GM12878 (cell line): ENCODE results near the gene EGFR. TPM values are rescaled to one million over a fixed set of nuclear protein-coding genes. Genes with fewer than 3 reads are reported as not detected.

Source experiments
- ATAC-seq: fragments of 200-7000 bp; cut with Tn5 transposase; 3 replicates; pipeline ENCODE4 v1.9.1; 2020; ENCODE audit warnings: mild to moderate bottlenecking, moderate library complexity
- BruUV-seq: library from RNA; stranded (reverse); fragments of 400-500 nt; replicated peaks from 2 replicates; lab custom pipeline; 2021; lab: Mats Ljungman, UMichigan
- CTCF ChIA-PET: fragments of 300-600 bp; sonication (Branson Sonifier 250); formaldehyde crosslinking; extraction: SDS; loops from one replicate; lab custom pipeline; 2021; ENCODE audit warnings: inconsistent platforms; lab: Yijun Ruan, JAX
- POLR2A ChIA-PET: fragments of 350-600 bp; formaldehyde crosslinking; extraction: SDS; loops from one replicate; lab custom pipeline; 2021; ENCODE audit warnings: inconsistent platforms; lab: Charles Lee
- RAD21 ChIA-PET: fragments of 300-600 bp; sonication (Branson Sonifier 250); formaldehyde crosslinking; loops from one replicate; lab custom pipeline; 2023; ENCODE audit warnings: antibody characterized with exemption; ENCODE audit not compliant: unreplicated experiment; lab: Charles Lee
- SMC1A ChIA-PET: fragments of 300-600 bp; sonication (Branson Sonifier 250); formaldehyde crosslinking; loops from one replicate; lab custom pipeline; 2023; ENCODE audit not compliant: unreplicated experiment, uncharacterized antibody; lab: Charles Lee
- DNase-seq: peaks from one replicate; pipeline ENCODE4 v3.0.0-alpha.2; 2011; ENCODE audit warnings: low read depth, low spot score
- FAIRE-seq: peaks from 3 replicates; lab custom pipeline; 2011; peaks lifted over from hg19 to GRCh38; lab: Jason Lieb, UNC
- H2AFZ ChIP-seq: 2 replicates; pipeline ENCODE4 v1.6.0; 2011; ENCODE audit warnings: low read depth, low read length, control low read depth; ENCODE audit not compliant: control insufficient read depth
- H3K27ac ChIP-seq: 2 replicates; pipeline ENCODE4 v1.5.1; 2011; ENCODE audit warnings: control low read depth; ENCODE audit not compliant: control insufficient read depth, insufficient read depth
- H3K27me3 ChIP-seq, 2 experiments: replicated peaks in 1 of 2; 2 replicates each; pipeline versions ENCODE4 v1.6.0 to v1.6.1; 2011; ENCODE audit warnings: low read length in 1 of 2; ENCODE audit not compliant: control insufficient read depth in 2 of 2, insufficient read depth in 2 of 2
- H3K36me3 ChIP-seq, 2 experiments: 2 replicates each; pipeline ENCODE4 v1.5.1; 2011; ENCODE audit warnings: low read length in 1 of 2; ENCODE audit not compliant: control insufficient read depth in 2 of 2, insufficient read depth in 2 of 2
- H3K4me1 ChIP-seq: 2 replicates; pipeline ENCODE4 v1.6.1; 2011; ENCODE audit warnings: mild to moderate bottlenecking, low read length, moderate library complexity, mixed read lengths; ENCODE audit not compliant: control insufficient read depth, insufficient read depth
- H3K4me2 ChIP-seq: 2 replicates; pipeline ENCODE4 v1.6.0; 2011; ENCODE audit warnings: control low read depth; ENCODE audit not compliant: control insufficient read depth, insufficient read depth
- H3K4me3 ChIP-seq: fragments of 200-600 bp; sonication (generic); 2 replicates; pipeline ENCODE4 v1.5.1; 2016
- H3K79me2 ChIP-seq: 2 replicates; pipeline ENCODE4 v1.6.0; 2011; ENCODE audit warnings: low read length; ENCODE audit not compliant: control insufficient read depth, insufficient read depth
- H3K9ac ChIP-seq: 2 replicates; pipeline ENCODE4 v1.8.0; 2011; ENCODE audit warnings: low read length, control low read depth, mixed read lengths; ENCODE audit not compliant: control insufficient read depth, insufficient read depth
- H3K9me3 ChIP-seq: replicated peaks from 3 replicates; pipeline ENCODE4 v1.5.1; 2011; ENCODE audit warnings: mild to moderate bottlenecking, low read length; ENCODE audit not compliant: control insufficient read depth, insufficient read depth
- H4K20me1 ChIP-seq: 2 replicates; pipeline ENCODE4 v1.6.0; 2011; ENCODE audit not compliant: control insufficient read depth, insufficient read depth
- BCL11A ChIP-seq: IDR thresholded peaks from 2 replicates; pipeline ENCODE4 v1.6.1; 2011; ENCODE audit warnings: low read depth, low read length
- BHLHE40 ChIP-seq, 2 experiments: fragments of 450-650 bp in 1 of 2; IDR thresholded peaks; 2 replicates each; pipeline ENCODE4 v1.6.1; 2011 to 2017; ENCODE audit warnings: low read depth in 2 of 2, borderline replicate concordance in 1 of 2, improper control_type of control experiment in 1 of 2, low read length in 1 of 2, mild to moderate bottlenecking in 1 of 2
- CBX3 ChIP-seq: fragments of 200-600 bp; sonication (generic); IDR thresholded peaks from 2 replicates; pipeline ENCODE4 v1.6.1; 2016; ENCODE audit warnings: low read depth, borderline replicate concordance
- DPF2 ChIP-seq: fragments of 450-650 bp; IDR thresholded peaks from 2 replicates; pipeline ENCODE4 v1.6.1; 2017; ENCODE audit warnings: mild to moderate bottlenecking
- HDAC2 ChIP-seq: fragments of 200-600 bp; sonication (generic); IDR thresholded peaks from 2 replicates; pipeline ENCODE4 v1.6.1; 2017
- IKZF1 ChIP-seq: fragments of 450-650 bp; conservative IDR thresholded peaks from 2 replicates; pipeline ENCODE4 v1.6.1; 2017; ENCODE audit warnings: antibody characterized with exemption, mild to moderate bottlenecking
- IKZF2 ChIP-seq, 2 experiments: fragments of 450-650 bp; IDR thresholded peaks; 2 replicates each; pipeline ENCODE4 v1.6.1; 2017; ENCODE audit warnings: mild to moderate bottlenecking in 2 of 2, moderate library complexity in 2 of 2
- JUNB ChIP-seq: IDR thresholded peaks from 2 replicates; pipeline ENCODE4 v1.6.1; 2016; ENCODE audit warnings: antibody characterized with exemption, mild to moderate bottlenecking
- MTA2 ChIP-seq: fragments of 450-650 bp; IDR thresholded peaks from 2 replicates; pipeline ENCODE4 v1.6.1; 2016; ENCODE audit warnings: low read depth, mild to moderate bottlenecking, moderate library complexity
- PML ChIP-seq: IDR thresholded peaks from 2 replicates; pipeline ENCODE4 v1.6.1; 2012; ENCODE audit warnings: low read length, inconsistent platforms
- POU2F2 ChIP-seq: IDR thresholded peaks from 3 replicates; pipeline ENCODE4 v1.6.1; 2011; ENCODE audit warnings: low read depth, mild to moderate bottlenecking, low read length, borderline replicate concordance
- RUNX3 ChIP-seq: IDR thresholded peaks from 2 replicates; pipeline ENCODE4 v1.6.1; 2012; ENCODE audit warnings: low read length, inconsistent platforms
- SMARCA5 ChIP-seq: fragments of 450-650 bp; IDR thresholded peaks from 2 replicates; pipeline ENCODE4 v1.6.1; 2017; ENCODE audit warnings: mild to moderate bottlenecking
- SREBF1 ChIP-seq: IDR thresholded peaks from 2 replicates; pipeline ENCODE4 v1.6.1; 2012; ENCODE audit warnings: mild to moderate bottlenecking, low read length
- SUZ12 ChIP-seq: fragments of 200-600 bp; sonication (generic); IDR thresholded peaks from one replicate; pipeline ENCODE4 v1.6.1; 2018; ENCODE audit warnings: antibody characterized with exemption, mild to moderate bottlenecking; ENCODE audit not compliant: unreplicated experiment
- TAF1 ChIP-seq: IDR thresholded peaks from 2 replicates; pipeline ENCODE4 v1.6.1; 2011; ENCODE audit warnings: mild to moderate bottlenecking, low read depth, low read length, borderline replicate concordance
- YY1 ChIP-seq: IDR thresholded peaks from 2 replicates; pipeline ENCODE4 v1.6.1; 2011; ENCODE audit warnings: low read depth, mild to moderate bottlenecking, low read length
- WGBS: methylation state at CpG from one replicate; pipeline ENCODE4 v1.1.6; 2016; ENCODE audit warnings: low lambda C conversion rate; ENCODE audit not compliant: insufficient replicate concordance, insufficient coverage; ENCODE audit errors: missing lambda C conversion rate; 5-methylcytosine and 5-hydroxymethylcytosine counted together
- in situ Hi-C: fragments of 300-500 bp; cut with MboI; formaldehyde crosslinking; loops from 9 replicates; pipeline ENCODE4 v1.14.3; 2018; ENCODE audit warnings: mixed read lengths
- intact Hi-C: fragments of 100-400 bp; cut with micrococcal nuclease; formaldehyde crosslinking; loops from one replicate; pipeline ENCODE4 v1.14.2; 2022; ENCODE audit not compliant: unreplicated experiment
- polyA plus RNA-seq, 11 experiments: library from polyadenylated mRNA; depleted of rRNA in 4 of 11; unstranded in 6 of 11; stranded (reverse) in 5 of 11; fragments of >200 nt; fragmentation: Nextera tagmentation in 4 of 11; fragmentation: Illumina TruSeq in 1 of 11; extraction: Ambion mirVana in 4 of 11; extraction: Trizol in 1 of 11; gene quantifications; 1 replicate in 1 of 11; 2 replicates in 10 of 11; pipeline versions ENCODE4 v1.2.1 to v1.2.3, GENCODE V29; 2011 to 2016; ENCODE audit warnings: inconsistent platforms in 2 of 11, missing spikeins in 2 of 11, low read depth in 1 of 11
- total RNA-seq, 4 experiments: library from RNA; depleted of rRNA in 3 of 4; stranded (reverse); fragments of >200 nt in 3 of 4; fragmentation: Illumina TruSeq in 1 of 4; extraction: Trizol in 1 of 4; gene quantifications; 2 replicates each; pipeline versions ENCODE4 v1.2.1 to v1.2.3, GENCODE V29; 2013 to 2021
- TF ChIP-seq, protein P1 (sequence below): fragments of 450-650 bp; IDR thresholded peaks from 2 replicates; pipeline ENCODE4 v1.6.1; 2016; ENCODE audit warnings: mild to moderate bottlenecking
- TF ChIP-seq, protein P2 (sequence below): fragments of 450-650 bp; IDR thresholded peaks from 2 replicates; pipeline ENCODE4 v1.6.1; 2016; ENCODE audit warnings: mild to moderate bottlenecking

The EGFR gene
- total and polyA plus RNA-seq, 10 of the 15 experiments (the other 5 are each of a cell fraction or from before 2014, with no cell fraction given) = 0.01 to 0.31 TPM; not detected in 8

DNA sequence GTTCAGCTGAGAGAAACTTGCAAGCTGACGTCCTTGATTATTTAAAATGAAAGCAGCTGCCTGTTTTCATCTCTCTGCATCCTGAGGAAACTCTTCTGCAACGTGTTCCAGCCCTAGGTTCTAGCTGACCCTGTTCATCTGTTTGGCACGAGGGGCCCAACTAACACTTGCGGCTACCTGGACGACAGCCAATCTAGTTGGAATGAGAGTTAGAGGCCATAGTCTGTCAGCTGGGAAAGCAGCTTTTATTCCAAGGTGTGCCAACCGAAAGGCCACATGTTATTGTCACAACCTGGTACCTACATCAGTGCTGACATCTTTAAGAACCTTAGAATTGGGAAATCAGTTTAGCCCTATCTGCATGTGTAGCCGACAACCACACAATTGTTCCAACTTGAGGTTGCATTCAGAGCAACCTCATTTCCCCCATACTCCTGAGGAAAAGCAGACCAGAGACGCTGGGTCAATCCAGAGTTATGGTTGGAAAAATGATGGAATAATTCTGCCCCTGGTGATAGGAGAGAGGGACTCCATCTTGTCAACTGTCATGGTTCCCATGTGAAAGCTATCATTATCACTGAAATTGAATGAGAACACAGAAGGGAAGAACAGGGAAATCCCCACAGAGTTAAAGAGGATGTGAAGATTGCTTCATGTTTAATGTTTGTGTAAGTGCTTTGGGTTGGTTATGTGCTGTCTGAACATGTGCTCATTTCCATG, 121.6 kb downstream of the EGFR start:
- intact Hi-C loops (loop anchor here (5.0 kb wide), 1 partner anchor 112 kb away; no protein-coding TSS in a partner anchor), in situ Hi-C loops (no loop called here)
- H4K20me1 ChIP-seq = no peaks in the 10 kb centered on the region
- peak overlapping the region; percentile 56 for H2AFZ ChIP-seq
- RAD21 ChIA-PET = interaction anchor here (0.8 to 1.5 kb wide), 8 partner anchors 10 to 168 kb away, joined by 3 to 9 read pairs (median 4); no protein-coding TSS in a partner anchor
- no peaks in the 10 kb centered on the region for H3K79me2 ChIP-seq
- no peak overlapping the region for H3K27ac ChIP-seq
- no peaks in the 10 kb centered on the region for H3K36me3 ChIP-seq
- SMC1A ChIA-PET = interaction anchor here (0.6 to 1.5 kb wide), 8 partner anchors 9 to 144 kb away, joined by 3 to 12 read pairs (median 4); no protein-coding TSS in a partner anchor
- 50% methylated on average over 8 of the region's 8 CpGs for WGBS
- H3K4me3 ChIP-seq = no peak overlapping the region
- peaks cover 5% of the 10 kb centered on the region for H3K4me1 ChIP-seq
- CTCF ChIA-PET = interaction anchor here (1.3 kb wide), 1 partner anchor 67 kb away, joined by 3 read pairs; no protein-coding TSS in a partner anchor
- DNase-seq = peak; percentile 63
- no TSS peak for BruUV-seq
- peaks cover 1% of the 10 kb centered on the region; the same call in 1 of the 3 replicates for H3K9me3 ChIP-seq
- H3K9ac ChIP-seq = no peak overlapping the region
- POLR2A ChIA-PET = interaction anchor here (0.9 to 1.1 kb wide), 2 partner anchors 10 to 75 kb away, joined by 3 to 4 read pairs; no protein-coding TSS in a partner anchor
- ATAC-seq = peak; percentile 97
- H3K27me3 ChIP-seq = no peaks in the 10 kb centered on the region
- H3K4me2 ChIP-seq = no peak overlapping the region
- FAIRE-seq = peak; percentile 23
- TF ChIP-seq IKZF2 (IDR thresholded peaks at IDR 0.05) = 0 out of 4 replicates have a peak, but pooled peaks have one; percentile 42 to 46
- no peak; the same call in 1 of the 2 replicates for TF ChIP-seq JUNB
- TF ChIP-seq RUNX3 = peak; percentile 28; the same call in 1 of the 2 replicates
- no peak for TF ChIP-seq SUZ12
- TF ChIP-seq HDAC2 = no peak
- no peak for TF ChIP-seq SMARCA5
- TF ChIP-seq DPF2 = no peak
- TF ChIP-seq, protein P1, sequence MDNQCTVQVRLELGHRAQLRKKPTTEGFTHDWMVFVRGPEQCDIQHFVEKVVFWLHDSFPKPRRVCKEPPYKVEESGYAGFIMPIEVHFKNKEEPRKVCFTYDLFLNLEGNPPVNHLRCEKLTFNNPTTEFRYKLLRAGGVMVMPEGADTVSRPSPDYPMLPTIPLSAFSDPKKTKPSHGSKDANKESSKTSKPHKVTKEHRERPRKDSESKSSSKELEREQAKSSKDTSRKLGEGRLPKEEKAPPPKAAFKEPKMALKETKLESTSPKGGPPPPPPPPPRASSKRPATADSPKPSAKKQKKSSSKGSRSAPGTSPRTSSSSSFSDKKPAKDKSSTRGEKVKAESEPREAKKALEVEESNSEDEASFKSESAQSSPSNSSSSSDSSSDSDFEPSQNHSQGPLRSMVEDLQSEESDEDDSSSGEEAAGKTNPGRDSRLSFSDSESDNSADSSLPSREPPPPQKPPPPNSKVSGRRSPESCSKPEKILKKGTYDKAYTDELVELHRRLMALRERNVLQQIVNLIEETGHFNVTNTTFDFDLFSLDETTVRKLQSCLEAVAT = no peak
- no peak for TF ChIP-seq CBX3
- no peak for TF ChIP-seq TAF1
- TF ChIP-seq SREBF1 = no peak
- no peak for TF ChIP-seq BCL11A
- no peak for TF ChIP-seq PML
- TF ChIP-seq, protein P2, sequence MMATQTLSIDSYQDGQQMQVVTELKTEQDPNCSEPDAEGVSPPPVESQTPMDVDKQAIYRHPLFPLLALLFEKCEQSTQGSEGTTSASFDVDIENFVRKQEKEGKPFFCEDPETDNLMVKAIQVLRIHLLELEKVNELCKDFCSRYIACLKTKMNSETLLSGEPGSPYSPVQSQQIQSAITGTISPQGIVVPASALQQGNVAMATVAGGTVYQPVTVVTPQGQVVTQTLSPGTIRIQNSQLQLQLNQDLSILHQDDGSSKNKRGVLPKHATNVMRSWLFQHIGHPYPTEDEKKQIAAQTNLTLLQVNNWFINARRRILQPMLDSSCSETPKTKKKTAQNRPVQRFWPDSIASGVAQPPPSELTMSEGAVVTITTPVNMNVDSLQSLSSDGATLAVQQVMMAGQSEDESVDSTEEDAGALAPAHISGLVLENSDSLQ = 0 out of 2 replicates have a peak, but pooled peaks have one; percentile 6
- 0 out of 3 replicates have a peak, but pooled peaks have one; percentile 33 for TF ChIP-seq POU2F2
- TF ChIP-seq YY1 = peak; percentile 77
- 0 out of 2 replicates have a peak, but pooled peaks have one; percentile 42 for TF ChIP-seq IKZF1
- 0 out of 2 replicates have a peak, but pooled peaks have one; percentile 27 for TF ChIP-seq MTA2
- TF ChIP-seq BHLHE40 (IDR thresholded peaks at IDR 0.05; ENCODE audit: borderline replicate concordance in 1 of 2, low read depth in 2 of 2, low read length in 1 of 2) = peak in 1 of 2 experiments; percentile 29; a peak in 1 of 4 replicates
